Keratinocyte (primary cell): ENCODE results near the gene ABCC4. TPM values are rescaled to one million over a fixed set of nuclear protein-coding genes. Genes with fewer than 3 reads are reported as not detected.

Experiments used
- DNase-seq: peaks from one replicate; pipeline ENCODE4 v3.0.0-alpha.2; 2011; ENCODE audit warnings: low read depth, missing footprints, low spot score
- FAIRE-seq: peaks from 2 replicates; lab custom pipeline; 2011; peaks lifted over from hg19 to GRCh38; lab: Jason Lieb, UNC
- H2AFZ ChIP-seq: 2 replicates; pipeline ENCODE4 v1.6.0; 2012; ENCODE audit warnings: low read length, control low read depth, inconsistent platforms; ENCODE audit not compliant: control insufficient read depth
- H3K27ac ChIP-seq: 2 replicates; pipeline ENCODE4 v1.5.1; 2011; ENCODE audit warnings: low read length; ENCODE audit not compliant: control insufficient read depth, insufficient read depth
- H3K27me3 ChIP-seq: 3 replicates; pipeline ENCODE4 v1.6.0; 2011; ENCODE audit warnings: low read length; ENCODE audit not compliant: control insufficient read depth, insufficient read depth; ENCODE audit errors: extremely low read depth
- H3K36me3 ChIP-seq, 2 experiments: 2 replicates in 1 of 2; 3 replicates in 1 of 2; pipeline ENCODE4 v1.5.1; 2011; ENCODE audit warnings: low read length in 2 of 2, mild to moderate bottlenecking in 1 of 2; ENCODE audit not compliant: control insufficient read depth in 2 of 2, insufficient read depth in 2 of 2; ENCODE audit errors: extremely low read depth in 1 of 2
- H3K4me1 ChIP-seq: 3 replicates; pipeline ENCODE4 v1.5.1; 2011; ENCODE audit warnings: low read length; ENCODE audit not compliant: control insufficient read depth, insufficient read depth; ENCODE audit errors: extremely low read depth
- H3K4me2 ChIP-seq: 3 replicates; pipeline ENCODE4 v1.6.0; 2011; ENCODE audit warnings: low read depth, low read length; ENCODE audit not compliant: control insufficient read depth, insufficient read depth; ENCODE audit errors: extremely low read depth
- H3K4me3 ChIP-seq, 3 experiments: fragments of 200-600 bp in 1 of 3; sonication (generic) in 1 of 3; 2 replicates in 2 of 3; 3 replicates in 1 of 3; pipeline ENCODE4 v1.5.1; 2011 to 2016; ENCODE audit warnings: low read length in 3 of 3, mild to moderate bottlenecking in 3 of 3, control low read depth in 2 of 3, inconsistent platforms in 1 of 3, low read depth in 1 of 3, mixed read lengths in 1 of 3, mixed run types in 1 of 3, moderate library complexity in 1 of 3; ENCODE audit not compliant: control insufficient read depth in 2 of 3, insufficient read depth in 2 of 3; ENCODE audit errors: extremely low read depth in 1 of 3
- H3K79me2 ChIP-seq: 2 replicates; pipeline ENCODE4 v1.6.0; 2012; ENCODE audit warnings: low read length; ENCODE audit not compliant: control insufficient read depth, insufficient read depth
- H3K9ac ChIP-seq: 3 replicates; pipeline ENCODE4 v1.6.0; 2011; ENCODE audit warnings: low read length; ENCODE audit not compliant: control insufficient read depth, insufficient read depth; ENCODE audit errors: extremely low read depth
- H3K9me1 ChIP-seq: 3 replicates; pipeline ENCODE4 v1.6.0; 2011; ENCODE audit warnings: low read length; ENCODE audit not compliant: control insufficient read depth, insufficient read depth; ENCODE audit errors: extremely low read depth
- H3K9me3 ChIP-seq: 2 replicates; pipeline ENCODE4 v1.5.1; 2012; ENCODE audit warnings: low read depth, low read length; ENCODE audit not compliant: control insufficient read depth
- H4K20me1 ChIP-seq: 3 replicates; pipeline ENCODE4 v1.6.0; 2011; ENCODE audit warnings: low read length; ENCODE audit not compliant: control insufficient read depth, insufficient read depth; ENCODE audit errors: extremely low read depth
- CTCF ChIP-seq, 3 experiments: IDR thresholded peaks in 1 of 3; conservative IDR thresholded peaks in 1 of 3; optimal IDR thresholded peaks in 1 of 3; 2 replicates in 2 of 3; 3 replicates in 1 of 3; pipeline versions ENCODE3 to v1.5.1; 2011; ENCODE audit warnings: low read length in 3 of 3, mild to moderate bottlenecking in 3 of 3, moderate library complexity in 2 of 3, control low read depth in 1 of 3, inconsistent platforms in 1 of 3; ENCODE audit not compliant: insufficient read depth in 2 of 3; ENCODE audit errors: extremely low read depth in 1 of 3
- EZH2 ChIP-seq: IDR thresholded peaks from one replicate; pipeline ENCODE4 v1.6.1; 2012; ENCODE audit warnings: inconsistent platforms, mild to moderate bottlenecking, low read length, moderate library complexity
- dilution Hi-C: fragments of 300-500 bp; cut with MboI; formaldehyde crosslinking; loops from one replicate; pipeline ENCODE4 v1.7.0; 2020; ENCODE audit warnings: low sequenced_read_pairs; ENCODE audit not compliant: extremely low pct_ligation_motif_present
- polyA plus RNA-seq, 5 experiments: library from polyadenylated mRNA; depleted of rRNA in 3 of 5; stranded (reverse) in 3 of 5; stranded (forward) in 1 of 5; unstranded in 1 of 5; fragments of >200 nt; gene quantifications; 1 replicate in 1 of 5; 2 replicates in 3 of 5; 3 replicates in 1 of 5; pipeline versions ENCODE4 v1.2.1 to v1.2.3, GENCODE V29; 2011 to 2012; ENCODE audit warnings: missing spikeins in 2 of 5, low read depth in 1 of 5, low replicate concordance in 1 of 5

Gene ABCC4
- polyA plus RNA-seq, 1 donor (not counting 4 experiments of a cell fraction or from before 2014, with no cell fraction given): 13.8 TPM

GRCh38 chr13:95247852-95248251 is 53.4 kb downstream of the ABCC4 start:
- Histone ChIP-seq H3K9me1 (no peaks in the 10 kb centered on the region), H3K4me3 (no peak overlapping the region), H2AFZ (no peak overlapping the region), H3K4me2 (no peak overlapping the region), H3K79me2 (no peaks in the 10 kb centered on the region), H3K27me3 (no peaks in the 10 kb centered on the region), H3K9me3 (no peaks in the 10 kb centered on the region), H3K4me1 (peaks cover 7% of the 10 kb centered on the region), H3K27ac (no peak overlapping the region), H3K9ac (no peak overlapping the region), H3K36me3 (peaks cover 1 to 7% of the 10 kb centered on the region in 2 experiments), H4K20me1 (no peaks in the 10 kb centered on the region)
- TF ChIP-seq CTCF (optimal IDR thresholded peaks at IDR 0.05 in 1 of 3, IDR thresholded peaks at IDR 0.05 in 1 of 3, conservative IDR thresholded peaks at IDR 0.05 in 1 of 3; ENCODE audit: extremely low read depth in 1 of 3, insufficient read depth in 2 of 3, low read length in 3 of 3) (no peak), EZH2 (no peak)
- dilution Hi-C loops: no loop called here
- FAIRE-seq (no peak), DNase-seq (no peak)

GRCh38 chr13:95247171-95247570 is 54.1 kb downstream of the ABCC4 start:
- DNase-seq (no peak), FAIRE-seq (no peak)
- peaks cover 7% of the 10 kb centered on the region for H3K4me1 ChIP-seq
- dilution Hi-C loops: no loop called here
- H3K79me2 ChIP-seq: no peaks in the 10 kb centered on the region
- no peak overlapping the region for H3K9ac ChIP-seq
- TF ChIP-seq EZH2: no peak
- no peaks in the 10 kb centered on the region for H3K27me3 ChIP-seq
- no peaks in the 10 kb centered on the region for H4K20me1 ChIP-seq
- no peaks in the 10 kb centered on the region for H3K9me3 ChIP-seq
- H3K27ac ChIP-seq: no peak overlapping the region
- peaks cover 1 to 7% of the 10 kb centered on the region in 2 experiments for H3K36me3 ChIP-seq
- H3K4me3 ChIP-seq: no peak overlapping the region
- H3K4me2 ChIP-seq: no peak overlapping the region
- no peak overlapping the region for H2AFZ ChIP-seq
- no peaks in the 10 kb centered on the region for H3K9me1 ChIP-seq
